Measurements from ENCODE around the gene LCLAT1.

GRCh38 chr2:30679426-30680088, 232.5 kb downstream of the LCLAT1 start:
- TF ChIP-seq CTCF (IDR thresholded peaks at IDR 0.05; ENCODE audit: insufficient read depth, low read length), result no peak
- TF ChIP-seq POLR2AphosphoS5 (IDR thresholded peaks at IDR 0.05; ENCODE audit: low read depth), result no peak
- no peak for TF ChIP-seq SPI1 (IDR thresholded peaks at IDR 0.05; ENCODE audit: borderline replicate concordance, low read depth)
- TF ChIP-seq REST (IDR thresholded peaks at IDR 0.05; ENCODE audit: insufficient replicate concordance, low read depth), result no peak
- TF ChIP-seq GABPA (IDR thresholded peaks at IDR 0.05; ENCODE audit: low read depth), result no peak

Data from HL-60 (cell line).